Lung microvascular endothelial cell (primary cell): Measurements from ENCODE around the gene KHSRP. TPM values are rescaled to one million over a fixed set of nuclear protein-coding genes. Genes with fewer than 3 reads are reported as not detected.

ENCODE experiments used
- total RNA-seq: library from RNA; depleted of rRNA; stranded (reverse); fragments of >200 nt; gene quantifications from 2 replicates; pipeline ENCODE4 v1.2.1, GENCODE V29; 2014

KHSRP gene
- total RNA-seq, 1 donor from 2014 or later, result 73.4 TPM

Other genes starting within 250 kb of the KHSRP start
- gene MLLT1, start 144.8 kb downstream of the KHSRP start, total RNA-seq, result 4.8 and 8.7 TPM in 2 replicates
- gene ACER1, start 91.2 kb downstream of the KHSRP start, total RNA-seq, result not detected in 2 replicates
- gene CLPP, start 63.3 kb downstream of the KHSRP start, total RNA-seq, result 47.9 and 54.8 TPM in 2 replicates
- 30.7 and 40.5 TPM in 2 replicates for gene ALKBH7, start 52.0 kb downstream of the KHSRP start, total RNA-seq
- gene PSPN, start 48.9 kb downstream of the KHSRP start, total RNA-seq, result 0.44 and 1.2 TPM in 2 replicates
- gene GTF2F1, start 31.6 kb downstream of the KHSRP start, total RNA-seq, result 35.1 and 36.7 TPM in 2 replicates
- not detected in 2 replicates for gene SLC25A41, start 9.0 kb upstream of the KHSRP start, total RNA-seq
- 13.1 and 15.7 TPM in 2 replicates for gene SLC25A23, start 35.0 kb upstream of the KHSRP start, total RNA-seq
- gene CRB3, start 39.5 kb upstream of the KHSRP start, total RNA-seq, result not detected in 2 replicates
- not detected in 2 replicates for gene DENND1C, start 57.0 kb upstream of the KHSRP start, total RNA-seq
- not detected in 2 replicates for gene TUBB4A, start 77.5 kb upstream of the KHSRP start, total RNA-seq
- gene TNFSF9, start 106.2 kb upstream of the KHSRP start, total RNA-seq, result 0.40 and 0.65 TPM in 2 replicates
- 0.22 TPM in 1 of 2 replicates, not detected in the other for gene CD70, start 166.3 kb upstream of the KHSRP start, total RNA-seq
- not detected in 2 replicates for gene TNFSF14, start 245.3 kb upstream of the KHSRP start, total RNA-seq